Osteoblast (primary cell): Measurements from ENCODE around the gene PLGRKT. TPM values are rescaled to one million over a fixed set of nuclear protein-coding genes. Genes with fewer than 3 reads are reported as not detected.
"Not testable (repeated sequence)": the region's sequence is repeated elsewhere in the genome, so short reads cannot be mapped to it uniquely, and the experiment has no call there.

Experiments used
- DNase-seq: peaks from one replicate; pipeline ENCODE4 v3.0.0; 2011; ENCODE audit warnings: low spot score, mixed read lengths; ENCODE audit not compliant: insufficient read length; ENCODE audit errors: missing footprints
- H2AFZ ChIP-seq: 2 replicates; pipeline ENCODE4 v1.6.0; 2011; ENCODE audit warnings: mild to moderate bottlenecking, low read length
- H3K27ac ChIP-seq: 2 replicates; pipeline ENCODE4 v1.5.1; 2011; ENCODE audit warnings: mild to moderate bottlenecking, low read depth, low read length, moderate library complexity
- H3K27me3 ChIP-seq: 2 replicates; pipeline ENCODE4 v1.6.0; 2012; ENCODE audit warnings: mild to moderate bottlenecking, control low read depth, inconsistent platforms, low read length, moderate library complexity; ENCODE audit not compliant: insufficient read depth
- H3K36me3 ChIP-seq: 2 replicates; pipeline ENCODE4 v1.5.1; 2011; ENCODE audit warnings: mild to moderate bottlenecking, low read length, control low read depth, moderate library complexity; ENCODE audit not compliant: insufficient read depth
- H3K4me1 ChIP-seq: 2 replicates; pipeline ENCODE4 v1.5.1; 2011; ENCODE audit warnings: mild to moderate bottlenecking, low read length, control low read depth, moderate library complexity; ENCODE audit not compliant: insufficient read depth
- H3K4me2 ChIP-seq: 2 replicates; pipeline ENCODE4 v1.6.0; 2011; ENCODE audit warnings: mild to moderate bottlenecking, low read length; ENCODE audit not compliant: insufficient read depth
- H3K4me3 ChIP-seq: fragments of 200-600 bp; sonication (generic); 3 replicates; pipeline ENCODE4 v1.5.1; 2012; ENCODE audit warnings: mild to moderate bottlenecking, low read length, inconsistent platforms; ENCODE audit not compliant: insufficient read depth
- H3K79me2 ChIP-seq: 2 replicates; pipeline ENCODE4 v1.6.0; 2012; ENCODE audit warnings: mild to moderate bottlenecking, low read length, control low read depth, inconsistent platforms; ENCODE audit not compliant: insufficient read depth
- H3K9me3 ChIP-seq: 2 replicates; pipeline ENCODE4 v1.5.1; 2011; ENCODE audit warnings: low read depth, low read length, control low read depth
- H4K20me1 ChIP-seq: 2 replicates; pipeline ENCODE4 v1.6.0; 2012; ENCODE audit warnings: mild to moderate bottlenecking, low read length, control low read depth; ENCODE audit not compliant: insufficient read depth
- total RNA-seq: library from RNA; depleted of rRNA; stranded (reverse); fragments of >200 nt; gene quantifications from 2 replicates; pipeline ENCODE4 v1.2.3, GENCODE V29; 2012
- TF ChIP-seq, protein P1 (sequence below): IDR thresholded peaks from 2 replicates; pipeline ENCODE4 v1.5.1; 2011; ENCODE audit warnings: mild to moderate bottlenecking, low read depth, low read length, moderate library complexity; ENCODE audit errors: extremely low read depth

The PLGRKT gene
- total RNA-seq, 1 donor: 15.6 TPM

DNA sequence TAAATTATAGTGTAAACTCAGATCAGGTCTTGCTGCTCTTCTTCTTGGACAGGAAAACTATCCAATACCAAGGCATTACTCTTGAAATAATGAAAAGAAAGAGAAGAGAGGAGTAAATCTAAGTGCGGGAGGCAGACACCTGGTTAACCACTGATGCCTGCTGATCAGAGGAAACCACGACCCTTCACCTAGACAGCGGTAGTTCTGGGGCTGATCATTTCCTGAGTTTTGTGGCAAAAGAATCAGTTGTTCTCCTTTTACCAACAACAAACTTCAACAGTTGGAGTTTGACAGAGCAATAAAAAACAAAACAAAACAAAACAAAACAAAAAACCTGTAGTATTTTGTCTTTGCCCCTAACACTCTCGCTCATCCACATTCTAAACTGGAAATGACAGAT, 101.0 kb downstream of the PLGRKT start:
- H3K9me3 ChIP-seq: no peaks in the 10 kb centered on the region
- TF ChIP-seq, protein P1, sequence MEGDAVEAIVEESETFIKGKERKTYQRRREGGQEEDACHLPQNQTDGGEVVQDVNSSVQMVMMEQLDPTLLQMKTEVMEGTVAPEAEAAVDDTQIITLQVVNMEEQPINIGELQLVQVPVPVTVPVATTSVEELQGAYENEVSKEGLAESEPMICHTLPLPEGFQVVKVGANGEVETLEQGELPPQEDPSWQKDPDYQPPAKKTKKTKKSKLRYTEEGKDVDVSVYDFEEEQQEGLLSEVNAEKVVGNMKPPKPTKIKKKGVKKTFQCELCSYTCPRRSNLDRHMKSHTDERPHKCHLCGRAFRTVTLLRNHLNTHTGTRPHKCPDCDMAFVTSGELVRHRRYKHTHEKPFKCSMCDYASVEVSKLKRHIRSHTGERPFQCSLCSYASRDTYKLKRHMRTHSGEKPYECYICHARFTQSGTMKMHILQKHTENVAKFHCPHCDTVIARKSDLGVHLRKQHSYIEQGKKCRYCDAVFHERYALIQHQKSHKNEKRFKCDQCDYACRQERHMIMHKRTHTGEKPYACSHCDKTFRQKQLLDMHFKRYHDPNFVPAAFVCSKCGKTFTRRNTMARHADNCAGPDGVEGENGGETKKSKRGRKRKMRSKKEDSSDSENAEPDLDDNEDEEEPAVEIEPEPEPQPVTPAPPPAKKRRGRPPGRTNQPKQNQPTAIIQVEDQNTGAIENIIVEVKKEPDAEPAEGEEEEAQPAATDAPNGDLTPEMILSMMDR: no peak

DNA sequence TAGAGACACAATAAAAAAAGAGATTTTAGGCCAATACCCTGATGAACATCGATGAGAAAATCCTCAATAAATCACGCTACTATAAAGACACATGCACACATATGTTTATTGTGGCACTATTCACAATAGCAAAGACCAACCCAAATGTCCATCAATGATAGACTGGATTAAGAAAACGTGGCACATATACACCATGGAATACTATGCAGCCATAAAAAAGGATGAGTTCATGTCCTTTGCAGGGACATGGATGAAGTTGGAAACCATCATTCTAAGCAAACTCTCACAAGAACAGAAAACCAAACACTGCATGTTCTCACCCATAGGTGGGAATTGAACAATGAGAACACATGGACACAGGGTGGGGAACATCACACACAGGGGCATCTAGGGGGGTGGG, 106.4 kb downstream of the PLGRKT start:
- H2AFZ ChIP-seq, H3K4me1 ChIP-seq, H3K27ac ChIP-seq, H3K79me2 ChIP-seq, H3K4me3 ChIP-seq, H3K9me3 ChIP-seq, H3K36me3 ChIP-seq, H4K20me1 ChIP-seq, DNase-seq, H3K4me2 ChIP-seq: not testable (repeated sequence)
- peaks cover 19% of the 10 kb centered on the region for H3K27me3 ChIP-seq

More for the DNA sequence above, 101.0 kb downstream of the PLGRKT start:
- H3K4me1 ChIP-seq: no peaks in the 10 kb centered on the region
- H3K4me3 ChIP-seq: no peak overlapping the region
- peaks cover 23% of the 10 kb centered on the region for H3K27me3 ChIP-seq
- no peak overlapping the region for H2AFZ ChIP-seq
- no peaks in the 10 kb centered on the region for H3K79me2 ChIP-seq
- H4K20me1 ChIP-seq: no peaks in the 10 kb centered on the region
- no peak overlapping the region for H3K4me2 ChIP-seq
- DNase-seq: no peak
- no peak overlapping the region for H3K27ac ChIP-seq
- H3K36me3 ChIP-seq: no peaks in the 10 kb centered on the region

DNA sequence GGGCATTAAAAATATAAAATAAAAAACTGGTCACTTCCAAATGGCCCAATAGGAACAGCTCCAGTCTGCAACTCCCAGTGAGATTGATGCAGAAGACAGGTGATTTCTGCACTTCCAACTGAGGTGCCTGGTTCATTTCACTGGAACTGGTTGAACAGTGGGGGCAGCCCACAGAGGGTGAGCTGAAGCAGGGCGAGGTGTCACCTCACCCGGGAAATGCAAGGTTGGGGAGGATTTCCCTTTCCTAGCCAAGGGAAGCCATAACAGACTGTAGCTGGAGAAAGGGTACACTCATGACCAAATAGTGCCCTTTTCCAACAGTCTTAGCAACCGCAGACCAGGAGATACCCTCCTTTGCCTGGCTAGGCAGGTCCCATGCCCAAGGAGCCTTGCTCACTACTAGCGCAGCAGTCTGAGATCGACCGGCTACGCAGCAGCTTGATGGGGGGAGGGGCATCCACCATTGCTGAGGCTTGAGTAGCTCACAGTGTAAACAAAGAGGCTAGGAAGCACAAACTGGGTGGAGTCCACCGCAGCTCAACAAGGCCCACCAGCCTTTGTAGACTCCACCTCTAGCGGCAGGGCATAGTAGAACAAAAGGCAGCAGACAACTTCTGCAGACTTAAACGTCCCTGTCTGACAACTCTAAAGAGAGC, 110.7 kb downstream of the PLGRKT start:
- Histone ChIP-seq H3K4me1 (no peaks in the 10 kb centered on the region), H3K27ac (no peak overlapping the region), H3K4me3 (no peak overlapping the region), H3K4me2 (no peak overlapping the region), H3K79me2 (no peaks in the 10 kb centered on the region), H3K9me3 (no peaks in the 10 kb centered on the region), H3K27me3 (peaks cover 15% of the 10 kb centered on the region), H4K20me1 (no peaks in the 10 kb centered on the region), H2AFZ (no peak overlapping the region), H3K36me3 (no peaks in the 10 kb centered on the region)
- DNase-seq: no peak
- TF ChIP-seq, protein P1: no peak

DNA sequence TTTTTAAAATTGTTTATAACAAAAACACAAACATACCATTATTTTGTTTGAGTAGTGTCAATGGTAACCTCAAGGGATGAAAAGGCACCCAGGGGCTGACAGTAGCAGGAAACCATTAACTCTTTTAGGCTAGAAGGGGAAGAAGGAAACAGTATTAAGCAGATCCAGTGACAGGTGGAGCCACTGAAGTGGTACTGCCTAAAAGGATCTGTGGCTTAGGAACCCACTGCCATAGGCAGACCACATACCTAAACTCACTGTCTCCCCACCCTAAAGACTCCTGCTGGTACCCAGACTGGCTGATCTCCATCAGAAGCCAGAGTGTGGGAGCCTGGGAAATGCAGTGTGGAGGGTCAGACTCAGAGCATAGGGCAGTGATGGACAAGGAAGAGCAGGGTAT, 111.5 kb downstream of the PLGRKT start:
- no peaks in the 10 kb centered on the region for H3K36me3 ChIP-seq
- H3K4me1 ChIP-seq: no peaks in the 10 kb centered on the region
- no peaks in the 10 kb centered on the region for H4K20me1 ChIP-seq
- TF ChIP-seq, protein P1: no peak
- H3K4me2 ChIP-seq: no peak overlapping the region
- DNase-seq: no peak
- H3K79me2 ChIP-seq: no peaks in the 10 kb centered on the region
- no peak overlapping the region for H2AFZ ChIP-seq
- H3K27ac ChIP-seq: no peak overlapping the region
- H3K9me3 ChIP-seq: no peaks in the 10 kb centered on the region
- no peak overlapping the region for H3K4me3 ChIP-seq
- H3K27me3 ChIP-seq: peaks cover 15% of the 10 kb centered on the region

DNA sequence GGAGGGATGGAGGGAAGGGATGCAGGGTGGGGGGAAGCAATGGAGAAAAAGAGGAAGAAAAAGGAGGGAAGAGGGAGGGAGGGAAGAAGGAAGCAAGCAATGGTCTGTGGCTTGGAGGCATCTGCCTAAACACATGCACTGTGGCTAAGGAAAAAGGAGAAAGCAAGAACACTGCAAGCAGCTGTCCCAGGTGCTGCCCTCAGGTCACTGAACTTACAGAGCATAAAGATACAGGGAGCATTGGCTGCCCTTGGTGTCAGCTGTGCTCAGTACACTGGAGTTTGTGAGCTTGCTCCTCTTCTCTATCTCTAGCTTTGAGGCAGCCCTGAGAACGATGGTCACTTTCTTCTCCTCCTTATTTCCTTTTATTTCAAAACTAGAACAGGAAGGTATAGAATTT, 116.1 kb downstream of the PLGRKT start:
- not testable (repeated sequence) for H3K36me3 ChIP-seq, H2AFZ ChIP-seq, H3K4me2 ChIP-seq, H3K4me1 ChIP-seq, H3K79me2 ChIP-seq, H3K4me3 ChIP-seq, H4K20me1 ChIP-seq, H3K9me3 ChIP-seq, DNase-seq, H3K27ac ChIP-seq
- peaks cover 12% of the 10 kb centered on the region for H3K27me3 ChIP-seq
